RWPE2 (cell line): Measurements from ENCODE around the gene BAZ2B.

ENCODE experiments used
- ATAC-seq: fragments of 200-7000 bp; cut with Tn5 transposase; 3 replicates; pipeline ENCODE4 v1.9.1; 2021; ENCODE audit warnings: low read depth
- DNase-seq: peaks from one replicate; pipeline ENCODE4 v3.0.0-alpha.2; 2020; ENCODE audit warnings: low spot score
- H3K27ac ChIP-seq: fragments of 450-650 bp; 2 replicates; pipeline ENCODE4 v1.5.1; 2017; ENCODE audit warnings: mild to moderate bottlenecking; ENCODE audit not compliant: poor library complexity, severe bottlenecking
- H3K27me3 ChIP-seq: fragments of 250-450 bp; sonication (Bioruptor Pico); 2 replicates; pipeline ENCODE4 v1.5.1; 2021; ENCODE audit warnings: mild to moderate bottlenecking, moderate library complexity; ENCODE audit not compliant: insufficient read depth, poor library complexity, severe bottlenecking
- H3K36me3 ChIP-seq: fragments of 250-450 bp; sonication (Bioruptor Pico); 2 replicates; pipeline ENCODE4 v1.5.1; 2020; ENCODE audit warnings: low read depth, mild to moderate bottlenecking, moderate library complexity
- H3K4me1 ChIP-seq: fragments of 250-450 bp; sonication (Bioruptor Pico); 2 replicates; pipeline ENCODE4 v1.5.1; 2021; ENCODE audit warnings: mild to moderate bottlenecking, moderate library complexity; ENCODE audit not compliant: insufficient read depth, poor library complexity, severe bottlenecking
- H3K4me3 ChIP-seq: fragments of 250-450 bp; sonication (Bioruptor Pico); 2 replicates; pipeline ENCODE4 v1.5.1; 2021; ENCODE audit warnings: mild to moderate bottlenecking, moderate library complexity; ENCODE audit not compliant: severe bottlenecking
- H3K9me3 ChIP-seq: fragments of 250-450 bp; sonication (Bioruptor Pico); 2 replicates; pipeline ENCODE4 v1.5.1; 2021; ENCODE audit warnings: mild to moderate bottlenecking, moderate library complexity; ENCODE audit not compliant: severe bottlenecking
- TF ChIP-seq, protein P1 (sequence below): fragments of 450-650 bp; IDR thresholded peaks from one replicate; pipeline ENCODE4 v1.5.1; 2017; ENCODE audit warnings: mild to moderate bottlenecking, moderate library complexity; ENCODE audit not compliant: poor library complexity, severe bottlenecking

The BAZ2B gene

GRCh38 chr2:159292157-159292556 lies 324.2 kb downstream of the BAZ2B start:
- Histone ChIP-seq H3K4me1 (peaks cover 13% of the 10 kb centered on the region), H3K4me3 (no peak overlapping the region), H3K36me3 (no peaks in the 10 kb centered on the region), H3K9me3 (no peaks in the 10 kb centered on the region), H3K27ac (no peak overlapping the region), H3K27me3 (no peaks in the 10 kb centered on the region)
- DNase-seq (no peak), ATAC-seq (no peak)
- TF ChIP-seq, protein P1, sequence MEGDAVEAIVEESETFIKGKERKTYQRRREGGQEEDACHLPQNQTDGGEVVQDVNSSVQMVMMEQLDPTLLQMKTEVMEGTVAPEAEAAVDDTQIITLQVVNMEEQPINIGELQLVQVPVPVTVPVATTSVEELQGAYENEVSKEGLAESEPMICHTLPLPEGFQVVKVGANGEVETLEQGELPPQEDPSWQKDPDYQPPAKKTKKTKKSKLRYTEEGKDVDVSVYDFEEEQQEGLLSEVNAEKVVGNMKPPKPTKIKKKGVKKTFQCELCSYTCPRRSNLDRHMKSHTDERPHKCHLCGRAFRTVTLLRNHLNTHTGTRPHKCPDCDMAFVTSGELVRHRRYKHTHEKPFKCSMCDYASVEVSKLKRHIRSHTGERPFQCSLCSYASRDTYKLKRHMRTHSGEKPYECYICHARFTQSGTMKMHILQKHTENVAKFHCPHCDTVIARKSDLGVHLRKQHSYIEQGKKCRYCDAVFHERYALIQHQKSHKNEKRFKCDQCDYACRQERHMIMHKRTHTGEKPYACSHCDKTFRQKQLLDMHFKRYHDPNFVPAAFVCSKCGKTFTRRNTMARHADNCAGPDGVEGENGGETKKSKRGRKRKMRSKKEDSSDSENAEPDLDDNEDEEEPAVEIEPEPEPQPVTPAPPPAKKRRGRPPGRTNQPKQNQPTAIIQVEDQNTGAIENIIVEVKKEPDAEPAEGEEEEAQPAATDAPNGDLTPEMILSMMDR: no peak

DNA sequence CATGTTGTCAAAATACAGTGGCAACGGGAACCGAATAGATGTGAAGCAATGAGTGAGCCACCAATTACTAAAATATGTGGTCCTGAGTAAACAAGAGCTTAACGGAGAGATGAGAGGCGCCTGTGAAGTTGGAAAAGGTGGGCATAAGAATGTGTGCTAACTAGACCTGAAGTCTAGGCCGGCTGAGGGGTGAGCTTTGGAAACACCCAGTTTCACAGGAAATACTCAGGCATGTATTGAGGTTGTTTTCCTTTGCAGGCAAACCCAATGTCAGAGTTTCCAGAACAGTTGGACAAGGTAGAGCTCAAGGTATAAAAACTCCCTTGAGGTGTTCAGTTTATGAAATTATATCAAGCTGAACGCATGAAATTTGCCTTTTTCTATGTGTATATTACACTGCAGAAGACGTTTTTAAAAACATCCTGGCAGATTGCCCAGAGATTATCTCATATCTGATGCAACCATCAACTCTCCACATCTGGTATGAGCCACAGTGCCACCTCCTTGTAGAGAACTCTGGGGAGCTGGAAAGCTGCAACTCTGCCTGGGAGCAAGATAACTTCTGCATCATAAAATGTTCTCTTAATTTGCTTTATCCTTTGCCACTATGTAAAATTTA lies 325.9 kb downstream of the BAZ2B start:
- Histone ChIP-seq H3K9me3 (no peaks in the 10 kb centered on the region), H3K4me3 (no peak overlapping the region), H3K27me3 (no peaks in the 10 kb centered on the region), H3K36me3 (no peaks in the 10 kb centered on the region), H3K4me1 (peaks cover 13% of the 10 kb centered on the region), H3K27ac (peak overlapping the region; percentile 16)
- ATAC-seq (peak; percentile 48), DNase-seq (no peak)
- TF ChIP-seq, protein P1: peak; percentile 35

DNA sequence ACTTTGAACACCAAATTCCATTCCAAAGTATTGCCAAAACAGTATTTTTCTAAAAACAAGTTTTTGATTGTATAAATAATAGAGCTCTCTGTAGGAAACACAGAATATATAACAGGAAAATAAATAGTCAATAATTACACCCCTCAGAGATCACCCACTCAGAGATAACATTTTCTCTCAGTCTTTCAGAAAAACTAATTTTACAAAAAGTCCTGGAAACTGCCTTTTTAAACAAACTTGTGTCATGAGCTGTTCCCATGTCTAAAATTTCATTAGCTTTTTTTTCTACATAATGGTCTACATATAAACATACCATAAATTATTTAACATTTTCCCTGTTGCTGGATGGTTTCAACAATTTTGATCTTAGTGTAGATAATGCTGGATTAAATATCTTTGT lies 328.6 kb downstream of the BAZ2B start:
- no peak overlapping the region for H3K27ac ChIP-seq
- no peaks in the 10 kb centered on the region for H3K9me3 ChIP-seq
- H3K4me3 ChIP-seq: no peak overlapping the region
- no peaks in the 10 kb centered on the region for H3K27me3 ChIP-seq
- no peaks in the 10 kb centered on the region for H3K36me3 ChIP-seq
- ATAC-seq: no peak
- peaks cover 13% of the 10 kb centered on the region for H3K4me1 ChIP-seq
- DNase-seq: no peak
- TF ChIP-seq, protein P1: no peak

GRCh38 chr2:159286709-159287441 lies 329.5 kb downstream of the BAZ2B start:
- Histone ChIP-seq H3K27me3 (no peaks in the 10 kb centered on the region), H3K36me3 (no peaks in the 10 kb centered on the region), H3K9me3 (no peaks in the 10 kb centered on the region), H3K27ac (peak overlapping the region; percentile 21), H3K4me1 (peaks cover 13% of the 10 kb centered on the region), H3K4me3 (peak overlapping the region; percentile 58)
- ATAC-seq (peak; percentile 84), DNase-seq (peak; percentile 97)
- TF ChIP-seq, protein P1: no peak
